SK-N-MC (cell line): Measurements from ENCODE around the gene DCTN3.

Experiments
- EZH2 ChIP-seq: fragments of 200-600 bp; sonication (generic); IDR thresholded peaks from one replicate; pipeline ENCODE4 v1.6.1; 2017; ENCODE audit warnings: antibody characterized with exemption
- FOXP2 ChIP-seq: optimal IDR thresholded peaks from 2 replicates; pipeline ENCODE3; 2011; ENCODE audit warnings: mild to moderate bottlenecking, moderate library complexity; ENCODE audit not compliant: insufficient read depth; ENCODE audit errors: extremely low read length, control extremely low read depth
- POLR2AphosphoS5 ChIP-seq: IDR thresholded peaks from 2 replicates; pipeline ENCODE4 v1.6.1; 2012; ENCODE audit warnings: mild to moderate bottlenecking, low read depth, low read length, borderline replicate concordance

DNA sequence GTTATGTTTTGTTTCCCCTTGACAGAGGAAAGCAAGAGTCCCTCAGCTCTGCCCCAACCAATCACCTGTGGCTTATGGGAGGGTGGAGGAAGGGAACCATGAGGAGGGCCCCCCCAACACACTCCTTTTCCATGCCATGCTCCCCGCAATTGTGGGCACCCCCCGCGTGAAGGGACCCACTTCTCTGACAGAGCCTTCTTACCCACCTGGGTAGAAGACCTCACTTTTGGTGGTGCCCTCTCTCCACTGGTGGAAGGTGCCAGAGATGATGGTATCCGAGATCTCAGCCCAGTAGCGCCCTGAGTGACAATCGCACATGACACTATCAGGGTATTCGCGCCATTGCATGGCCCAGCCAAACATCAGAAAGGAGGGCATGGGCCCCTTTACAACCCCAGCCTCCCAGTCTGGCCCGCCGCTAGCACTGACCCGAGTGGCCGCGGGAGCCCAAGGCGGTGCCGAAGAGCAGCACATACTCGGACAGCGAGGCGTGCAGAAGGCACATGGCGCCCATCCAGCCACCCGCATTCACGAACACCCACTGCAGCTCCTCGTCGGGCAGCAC is 16.6 kb upstream of the DCTN3 start:
- no peak for TF ChIP-seq EZH2
- no peak for TF ChIP-seq POLR2AphosphoS5
- TF ChIP-seq FOXP2 = no peak
